Endodermal cell (in vitro differentiated cells): ENCODE data around the gene RHOA. TPM values are rescaled to one million over a fixed set of nuclear protein-coding genes. Genes with fewer than 3 reads are reported as not detected.
A peak's percentile ranks its signal among the peaks of the same experiment; 100 is the strongest.

Experiments used
- DNase-seq: peaks from one replicate; pipeline ENCODE4 v3.0.0-alpha.2; 2017
- H3K27ac ChIP-seq: 2 replicates; pipeline ENCODE4 v1.5.1; 2013; ENCODE audit warnings: mild to moderate bottlenecking, low read depth, low read length, moderate library complexity
- H3K27me3 ChIP-seq: 2 replicates; pipeline ENCODE4 v1.6.1; 2013; ENCODE audit warnings: mild to moderate bottlenecking, low read length, moderate library complexity; ENCODE audit not compliant: insufficient read depth, control insufficient read depth, poor library complexity, severe bottlenecking
- H3K36me3 ChIP-seq: 2 replicates; pipeline ENCODE4 v1.7.0; 2013; ENCODE audit warnings: mild to moderate bottlenecking, low read length, moderate library complexity; ENCODE audit not compliant: control insufficient read depth, insufficient read depth
- H3K4me1 ChIP-seq: one replicate; pipeline ENCODE4 v1.7.0; 2013; ENCODE audit warnings: low read length; ENCODE audit not compliant: control insufficient read depth, insufficient read depth
- H3K4me3 ChIP-seq: 2 replicates; pipeline ENCODE4 v1.5.1; 2013; ENCODE audit warnings: mild to moderate bottlenecking, low read length, moderate library complexity
- H3K9ac ChIP-seq: 2 replicates; pipeline ENCODE4 v1.6.1; 2013; ENCODE audit warnings: mild to moderate bottlenecking, low read length, moderate library complexity; ENCODE audit not compliant: poor library complexity, severe bottlenecking; ENCODE audit errors: extremely low read depth
- H3K9me3 ChIP-seq: 2 replicates; pipeline ENCODE4 v1.6.1; 2013; ENCODE audit warnings: mild to moderate bottlenecking, low read length, moderate library complexity; ENCODE audit not compliant: control insufficient read depth
- H3K27ac Mint-ChIP-seq: 2 replicates; pipeline ENCODE4 v1.8.0; 2020; ENCODE audit warnings: mixed read lengths
- H3K27me3 Mint-ChIP-seq: 2 replicates; pipeline ENCODE4 v1.8.0; 2021; ENCODE audit warnings: mild to moderate bottlenecking, mixed read lengths; ENCODE audit not compliant: insufficient read depth
- H3K36me3 Mint-ChIP-seq: 2 replicates; pipeline ENCODE4 v1.8.0; 2020; ENCODE audit warnings: low read depth, mixed read lengths
- H3K4me1 Mint-ChIP-seq: 2 replicates; pipeline ENCODE4 v1.8.0; 2020; ENCODE audit warnings: mixed read lengths
- H3K4me3 Mint-ChIP-seq: 2 replicates; pipeline ENCODE4 v1.8.0; 2020; ENCODE audit warnings: mild to moderate bottlenecking, moderate library complexity, mixed read lengths
- H3K9me3 Mint-ChIP-seq: 2 replicates; pipeline ENCODE4 v1.8.0; 2020; ENCODE audit warnings: mild to moderate bottlenecking, mixed read lengths
- WGBS, 2 experiments: methylation state at CpG; one replicate each; pipeline versions ENCODE4 v1.1.5 to v1.1.7; 2013; ENCODE audit warnings: missing lambda C conversion rate in 2 of 2, mixed read lengths in 1 of 2; ENCODE audit not compliant: insufficient coverage in 1 of 2, insufficient read length in 1 of 2; 5-methylcytosine and 5-hydroxymethylcytosine counted together
- total RNA-seq, 2 donors: library from RNA; stranded (reverse); fragmentation: NEBNext Ultra II Directional in 1 of 2; extraction: Animal tissue kit (Norgen Biotek cat#: 25700) in 1 of 2; gene quantifications; 2 replicates in 1 of 2; 3 replicates in 1 of 2; pipeline ENCODE4 v1.2.1, GENCODE V29; 2021
- TF ChIP-seq, protein P1 (sequence below): fragments of 200-600 bp; sonication (generic); conservative IDR thresholded peaks from 2 replicates; pipeline ENCODE4 v1.5.0; 2021; ENCODE audit warnings: antibody characterized with exemption, mild to moderate bottlenecking

RHOA gene
- total RNA-seq, 2 donors from 2014 or later, result 359 to 371 TPM

DNA sequence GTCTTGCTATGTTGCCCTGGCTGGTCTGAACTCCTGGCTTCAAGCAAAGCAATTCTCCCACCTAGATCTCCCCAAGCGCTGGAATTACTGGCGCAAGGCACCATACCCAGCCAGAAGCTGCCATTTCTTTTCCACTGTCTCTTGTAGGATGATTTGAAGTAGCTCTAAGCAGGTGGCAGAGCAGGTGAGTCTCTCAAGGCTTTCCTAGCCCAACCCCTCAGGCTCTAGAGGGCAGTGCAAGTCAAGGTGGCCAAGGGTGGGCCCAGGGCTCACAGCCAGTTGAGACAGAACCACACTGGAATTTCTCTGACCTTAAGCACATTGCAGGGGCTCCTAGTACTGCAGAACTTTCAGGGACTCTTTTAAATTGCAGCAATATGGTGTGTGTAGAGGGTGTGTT is 42.7 kb upstream of the RHOA start:
- Histone ChIP-seq H3K27me3 (no peaks in the 10 kb centered on the region), H3K36me3 (no peaks in the 10 kb centered on the region), H3K9ac (no peak overlapping the region), H3K9me3 (no peaks in the 10 kb centered on the region), H3K4me3 (no peak overlapping the region), H3K27ac (no peak overlapping the region), H3K4me1 (peaks cover 12% of the 10 kb centered on the region)
- 58 to 80% methylated on average over 2 of the region's 2 CpGs for WGBS, 2 experiments
- peak; percentile 93 for DNase-seq
- Mint-ChIP-seq H3K27me3 (no peaks in the 10 kb centered on the region), H3K27ac (no peak overlapping the region), H3K4me3 (no peak overlapping the region), H3K4me1 (peaks cover 25% of the 10 kb centered on the region), H3K9me3 (no peaks in the 10 kb centered on the region), H3K36me3 (no peaks in the 10 kb centered on the region)
- TF ChIP-seq, protein P1, sequence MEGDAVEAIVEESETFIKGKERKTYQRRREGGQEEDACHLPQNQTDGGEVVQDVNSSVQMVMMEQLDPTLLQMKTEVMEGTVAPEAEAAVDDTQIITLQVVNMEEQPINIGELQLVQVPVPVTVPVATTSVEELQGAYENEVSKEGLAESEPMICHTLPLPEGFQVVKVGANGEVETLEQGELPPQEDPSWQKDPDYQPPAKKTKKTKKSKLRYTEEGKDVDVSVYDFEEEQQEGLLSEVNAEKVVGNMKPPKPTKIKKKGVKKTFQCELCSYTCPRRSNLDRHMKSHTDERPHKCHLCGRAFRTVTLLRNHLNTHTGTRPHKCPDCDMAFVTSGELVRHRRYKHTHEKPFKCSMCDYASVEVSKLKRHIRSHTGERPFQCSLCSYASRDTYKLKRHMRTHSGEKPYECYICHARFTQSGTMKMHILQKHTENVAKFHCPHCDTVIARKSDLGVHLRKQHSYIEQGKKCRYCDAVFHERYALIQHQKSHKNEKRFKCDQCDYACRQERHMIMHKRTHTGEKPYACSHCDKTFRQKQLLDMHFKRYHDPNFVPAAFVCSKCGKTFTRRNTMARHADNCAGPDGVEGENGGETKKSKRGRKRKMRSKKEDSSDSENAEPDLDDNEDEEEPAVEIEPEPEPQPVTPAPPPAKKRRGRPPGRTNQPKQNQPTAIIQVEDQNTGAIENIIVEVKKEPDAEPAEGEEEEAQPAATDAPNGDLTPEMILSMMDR, result peak; percentile 77

DNA sequence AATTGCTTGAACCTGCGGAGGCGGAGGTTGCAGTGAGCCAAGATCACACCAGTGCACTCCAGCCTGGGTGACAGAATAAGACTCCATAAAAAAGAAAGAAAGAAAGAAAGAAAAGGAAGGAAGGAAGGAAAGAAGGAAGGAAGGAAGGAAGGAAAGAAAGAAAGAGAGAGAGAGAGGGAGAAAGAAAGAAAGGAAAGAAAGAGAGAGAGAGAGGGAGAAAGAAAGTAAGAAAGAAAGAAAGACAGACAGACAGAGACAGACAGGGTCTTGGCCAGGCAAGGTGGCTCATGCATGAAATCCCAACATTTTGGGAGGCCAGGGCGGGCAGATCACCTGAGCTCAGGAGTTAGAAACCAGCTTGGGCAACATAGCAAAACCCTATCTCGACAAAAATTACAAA is 41.8 kb upstream of the RHOA start:
- peaks cover 17% of the 10 kb centered on the region for H3K4me1 Mint-ChIP-seq
- no peak overlapping the region for H3K27ac Mint-ChIP-seq
- no peak overlapping the region for H3K4me3 Mint-ChIP-seq
- no peaks in the 10 kb centered on the region for H3K9me3 ChIP-seq
- no peak overlapping the region for H3K4me3 ChIP-seq
- peaks cover 5% of the 10 kb centered on the region for H3K4me1 ChIP-seq
- no peaks in the 10 kb centered on the region for H3K36me3 ChIP-seq
- no peaks in the 10 kb centered on the region for H3K27me3 ChIP-seq
- no peaks in the 10 kb centered on the region for H3K36me3 Mint-ChIP-seq
- H3K9me3 Mint-ChIP-seq, result no peaks in the 10 kb centered on the region
- H3K27ac ChIP-seq, result no peak overlapping the region
- DNase-seq, result no peak
- no peak overlapping the region for H3K9ac ChIP-seq
- TF ChIP-seq, protein P1, result no peak
- H3K27me3 Mint-ChIP-seq, result no peaks in the 10 kb centered on the region
- WGBS, 2 experiments, result 91 to 94% methylated on average over 4 of the region's 4 CpGs

DNA sequence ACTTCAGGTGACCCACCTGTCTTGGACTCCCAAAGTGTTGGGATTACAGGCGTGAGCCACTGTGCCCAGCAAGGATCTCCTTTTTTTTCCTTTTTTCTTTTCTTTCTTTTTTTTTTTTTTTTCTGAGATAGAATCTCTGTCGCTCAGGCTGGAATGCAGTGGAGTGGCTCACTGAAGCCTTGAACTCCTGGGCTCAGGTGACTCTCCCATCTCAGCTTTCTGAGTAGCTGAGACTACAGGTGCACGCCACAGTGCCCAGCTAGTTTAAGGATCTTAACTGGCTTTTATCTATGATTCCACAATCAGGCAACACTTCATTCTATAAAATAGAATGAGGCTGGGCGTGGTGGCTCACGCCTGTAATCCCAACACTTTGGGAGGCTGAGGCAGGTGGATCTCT is 33.6 kb upstream of the RHOA start:
- H3K27me3 Mint-ChIP-seq, result no peaks in the 10 kb centered on the region
- Histone ChIP-seq H3K4me3 (no peak overlapping the region), H3K9ac (no peak overlapping the region), H3K27ac (no peak overlapping the region), H3K36me3 (no peaks in the 10 kb centered on the region), H3K4me1 (no peaks in the 10 kb centered on the region), H3K27me3 (no peaks in the 10 kb centered on the region), H3K9me3 (no peaks in the 10 kb centered on the region)
- DNase-seq, result no peak
- 87 to 88% methylated on average over 3 to 5 of the region's 5 CpGs for WGBS, 2 experiments
- no peaks in the 10 kb centered on the region for H3K4me1 Mint-ChIP-seq
- H3K36me3 Mint-ChIP-seq, result no peaks in the 10 kb centered on the region
- no peak overlapping the region for H3K4me3 Mint-ChIP-seq
- TF ChIP-seq, protein P1, result no peak
- no peak overlapping the region for H3K27ac Mint-ChIP-seq
- no peaks in the 10 kb centered on the region for H3K9me3 Mint-ChIP-seq
